ENCODE measurements around the gene YAF2. TPM values are rescaled to one million over a fixed set of nuclear protein-coding genes. Genes with fewer than 3 reads are reported as not detected.

YAF2 gene
- total and polyA plus RNA-seq, 3 donors from 2014 or later = 19.4 to 33.1 (median 26.6) TPM

- TF ChIP-seq POLR2A (IDR thresholded peaks at IDR 0.05) = no peak
- TF ChIP-seq, protein P1, sequence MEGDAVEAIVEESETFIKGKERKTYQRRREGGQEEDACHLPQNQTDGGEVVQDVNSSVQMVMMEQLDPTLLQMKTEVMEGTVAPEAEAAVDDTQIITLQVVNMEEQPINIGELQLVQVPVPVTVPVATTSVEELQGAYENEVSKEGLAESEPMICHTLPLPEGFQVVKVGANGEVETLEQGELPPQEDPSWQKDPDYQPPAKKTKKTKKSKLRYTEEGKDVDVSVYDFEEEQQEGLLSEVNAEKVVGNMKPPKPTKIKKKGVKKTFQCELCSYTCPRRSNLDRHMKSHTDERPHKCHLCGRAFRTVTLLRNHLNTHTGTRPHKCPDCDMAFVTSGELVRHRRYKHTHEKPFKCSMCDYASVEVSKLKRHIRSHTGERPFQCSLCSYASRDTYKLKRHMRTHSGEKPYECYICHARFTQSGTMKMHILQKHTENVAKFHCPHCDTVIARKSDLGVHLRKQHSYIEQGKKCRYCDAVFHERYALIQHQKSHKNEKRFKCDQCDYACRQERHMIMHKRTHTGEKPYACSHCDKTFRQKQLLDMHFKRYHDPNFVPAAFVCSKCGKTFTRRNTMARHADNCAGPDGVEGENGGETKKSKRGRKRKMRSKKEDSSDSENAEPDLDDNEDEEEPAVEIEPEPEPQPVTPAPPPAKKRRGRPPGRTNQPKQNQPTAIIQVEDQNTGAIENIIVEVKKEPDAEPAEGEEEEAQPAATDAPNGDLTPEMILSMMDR (IDR thresholded peaks at IDR 0.05) = no peak
- no peak overlapping the region for H3K4me3 ChIP-seq
- intact Hi-C loops (cut with DNase I; ENCODE audit: low total_unique reads) = no loop called here
- H3K4me1 ChIP-seq = peaks cover 6% of the 10 kb centered on the region
- DNase-seq = no peak
- no peaks in the 10 kb centered on the region for H3K9me3 ChIP-seq
- 91 to 97% methylated on average over 6 of the region's 6 CpGs for WGBS, 2 donors
- no peaks in the 10 kb centered on the region for H3K27me3 ChIP-seq
- peak overlapping the region in 1 of 2 donors; percentile 36 for H3K27ac ChIP-seq
- no peaks in the 10 kb centered on the region for H3K36me3 ChIP-seq (ENCODE audit: low read depth, missing control alignments)
These were observed 109.2 kb downstream of the YAF2 start for GRCh38 chr12:42128888-42129287.

DNA sequence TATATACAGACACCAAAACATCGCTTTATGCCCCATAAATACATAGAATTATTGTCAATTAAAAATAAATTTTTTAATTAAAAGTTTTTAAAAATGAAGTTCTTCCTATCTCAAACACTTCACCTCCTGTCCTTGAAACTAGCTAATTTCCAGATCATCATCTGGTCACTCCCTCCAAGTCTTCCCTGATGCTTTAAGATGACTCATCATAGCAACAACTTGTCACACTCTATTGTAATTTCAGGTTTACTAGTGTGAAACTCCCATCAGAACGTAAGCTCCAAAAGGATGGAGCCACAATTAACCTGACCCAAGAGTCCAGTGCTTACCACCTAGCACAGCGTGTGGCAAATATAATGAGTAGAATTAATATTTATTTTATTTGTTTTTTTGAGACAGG, 109.7 kb downstream of the YAF2 start:
- no peak for DNase-seq

DNA sequence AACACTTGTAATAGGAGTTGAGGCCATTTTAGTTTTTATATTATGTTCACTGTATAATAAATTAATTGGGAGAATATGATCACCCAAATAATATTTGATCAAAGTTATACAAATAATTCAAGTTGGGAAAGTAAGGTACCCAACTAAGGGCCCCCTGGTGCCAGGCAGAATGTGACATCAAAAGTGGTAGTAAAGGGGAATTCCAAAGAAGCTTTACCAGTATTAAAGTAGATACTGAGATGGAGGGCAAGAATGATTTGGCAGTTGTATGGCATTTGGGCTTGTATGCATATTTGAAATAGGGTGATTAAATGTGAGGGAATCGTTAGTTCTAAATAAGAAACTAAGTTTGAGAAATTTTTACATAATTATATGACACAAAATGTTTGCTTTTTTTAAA, 111.1 kb downstream of the YAF2 start:
- Histone ChIP-seq H3K36me3 (ENCODE audit: low read depth, missing control alignments) (no peaks in the 10 kb centered on the region), H3K27me3 (no peaks in the 10 kb centered on the region), H3K27ac (no peak overlapping the region), H3K4me1 (peaks cover 6% of the 10 kb centered on the region), H3K9me3 (no peaks in the 10 kb centered on the region), H3K4me3 (no peak overlapping the region)
- TF ChIP-seq, protein P1 (IDR thresholded peaks at IDR 0.05) = no peak
- TF ChIP-seq POLR2A (IDR thresholded peaks at IDR 0.05) = no peak
- WGBS, 2 donors = 93 to 94% methylated on average over 1 of the region's 1 CpG
- DNase-seq = no peak
- intact Hi-C loops (cut with DNase I; ENCODE audit: low total_unique reads) = no loop called here

More for the DNA sequence above, 109.7 kb downstream of the YAF2 start:
- Histone ChIP-seq H3K4me1 (peaks cover 6% of the 10 kb centered on the region), H3K9me3 (no peaks in the 10 kb centered on the region), H3K4me3 (no peak overlapping the region), H3K27ac (peak overlapping the region in 1 of 2 donors; percentile 36), H3K36me3 (ENCODE audit: low read depth, missing control alignments) (no peaks in the 10 kb centered on the region), H3K27me3 (no peaks in the 10 kb centered on the region)
- TF ChIP-seq, protein P1 (IDR thresholded peaks at IDR 0.05) = no peak
- TF ChIP-seq POLR2A (IDR thresholded peaks at IDR 0.05) = no peak
- intact Hi-C loops (cut with DNase I; ENCODE audit: low total_unique reads) = no loop called here
- 80 to 93% methylated on average over 3 of the region's 3 CpGs for WGBS, 2 donors

- WGBS, 2 donors = 53% methylated on average over 1 of the region's 1 CpG
- Histone ChIP-seq H3K4me3 (no peak overlapping the region), H3K36me3 (ENCODE audit: low read depth, missing control alignments) (no peaks in the 10 kb centered on the region), H3K27me3 (no peaks in the 10 kb centered on the region), H3K9me3 (no peaks in the 10 kb centered on the region), H3K27ac (no peak overlapping the region), H3K4me1 (peaks cover 3% of the 10 kb centered on the region)
- no peak for DNase-seq
- intact Hi-C loops (cut with DNase I; ENCODE audit: low total_unique reads) = no loop called here
- TF ChIP-seq POLR2A (IDR thresholded peaks at IDR 0.05) = no peak
- TF ChIP-seq, protein P1 (IDR thresholded peaks at IDR 0.05) = no peak
These were observed 112.7 kb downstream of the YAF2 start for GRCh38 chr12:42125388-42125767.

- Histone ChIP-seq H3K4me1 (no peaks in the 10 kb centered on the region), H3K36me3 (ENCODE audit: low read depth, missing control alignments) (no peaks in the 10 kb centered on the region), H3K9me3 (no peaks in the 10 kb centered on the region), H3K27ac (no peak overlapping the region), H3K4me3 (no peak overlapping the region), H3K27me3 (no peaks in the 10 kb centered on the region)
- TF ChIP-seq, protein P1 (IDR thresholded peaks at IDR 0.05) = no peak
- no peak for TF ChIP-seq POLR2A (IDR thresholded peaks at IDR 0.05)
- 66 to 67% methylated on average over 5 of the region's 5 CpGs for WGBS, 2 donors
- intact Hi-C loops (cut with DNase I; ENCODE audit: low total_unique reads) = no loop called here
- DNase-seq = no peak
These were observed 113.2 kb downstream of the YAF2 start for GRCh38 chr12:42124764-42125387.
